Vagina (tissue), 2 donors: ENCODE measurements around the gene FGF4. TPM values are rescaled to one million over a fixed set of nuclear protein-coding genes. Genes with fewer than 3 reads are reported as not detected.

Experiments used
- DNase-seq, 2 donors: peaks; one replicate each; pipeline ENCODE4 v3.0.0-alpha.2; 2017; ENCODE audit errors: extremely low spot score in 2 of 2
- H3K27ac ChIP-seq: fragments of 200-600 bp; sonication (generic); one replicate; pipeline ENCODE4 v1.5.1; 2019
- H3K27me3 ChIP-seq: fragments of 200-600 bp; sonication (generic); one replicate; pipeline ENCODE4 v1.5.1; 2019
- H3K36me3 ChIP-seq, 2 donors: fragments of 200-600 bp; sonication (generic); one replicate each; pipeline ENCODE4 v1.5.1; 2017 to 2019
- H3K4me1 ChIP-seq: fragments of 200-600 bp; sonication (generic); one replicate; pipeline ENCODE4 v1.5.1; 2019
- H3K4me3 ChIP-seq, 2 donors: fragments of 200-600 bp; sonication (generic); 1 replicate in 1 of 2; 2 replicates in 1 of 2; pipeline ENCODE4 v1.5.1; 2016 to 2019
- H3K9me3 ChIP-seq: fragments of 200-600 bp; sonication (generic); one replicate; pipeline ENCODE4 v1.5.1; 2019
- CTCF ChIP-seq, 3 experiments: fragments of 450-650 bp in 2 of 3; fragments of 200-600 bp in 1 of 3; sonication (generic) in 1 of 3; IDR thresholded peaks; one replicate each; pipeline ENCODE4 v1.5.1; 2017 to 2019; ENCODE audit warnings: antibody characterized with exemption in 3 of 3, mild to moderate bottlenecking in 2 of 3, moderate library complexity in 2 of 3
- POLR2A ChIP-seq, 2 donors: fragments of 450-650 bp; IDR thresholded peaks; one replicate each; pipeline ENCODE4 v1.6.1; 2017; ENCODE audit warnings: antibody characterized with exemption in 2 of 2, mild to moderate bottlenecking in 2 of 2, moderate library complexity in 2 of 2
- POLR2AphosphoS5 ChIP-seq, 2 donors: sonication (generic); formaldehyde crosslinking; IDR thresholded peaks; one replicate each; pipeline ENCODE4 v1.9.0; 2017; ENCODE audit warnings: antibody characterized with exemption in 2 of 2, mild to moderate bottlenecking in 2 of 2, low read depth in 1 of 2; ENCODE audit not compliant: insufficient read depth in 1 of 2
- intact Hi-C: fragments of 100-400 bp; cut with DNase I; formaldehyde crosslinking; loops from one replicate; pipeline ENCODE4 v1.15.1; 2023
- total RNA-seq: library from RNA; depleted of rRNA; stranded (reverse); fragments of >200 nt; gene quantifications from one replicate; pipeline ENCODE4 v1.2.3, GENCODE V29; 2016

FGF4 gene
- total RNA-seq, 1 donor from 2014 or later = not detected

DNA sequence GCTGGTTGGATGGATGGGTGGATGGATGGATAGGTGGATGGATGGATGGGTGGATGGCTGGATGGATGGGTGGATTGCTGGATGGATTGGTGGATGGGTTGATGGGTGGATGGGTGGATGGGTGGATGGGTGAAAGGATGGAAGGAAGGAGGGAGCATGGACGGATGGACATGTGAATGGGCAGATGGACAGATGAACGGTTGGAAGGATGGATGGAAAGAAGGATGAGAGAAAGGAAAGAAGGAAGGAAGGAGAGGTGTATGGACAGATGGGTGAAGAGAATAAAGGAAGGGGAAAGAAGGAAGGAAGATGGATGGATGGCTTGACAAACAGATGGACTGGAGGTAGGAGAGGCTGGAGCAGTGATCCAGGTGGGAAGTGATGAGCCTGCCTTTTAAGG, 38.7 kb upstream of the FGF4 start:
- DNase-seq = no peak
- Histone ChIP-seq H3K27ac (no peak overlapping the region), H3K27me3 (no peaks in the 10 kb centered on the region), H3K36me3 (no peaks in the 10 kb centered on the region), H3K4me1 (peaks cover 6% of the 10 kb centered on the region), H3K9me3 (no peaks in the 10 kb centered on the region), H3K4me3 (no peak overlapping the region)
- intact Hi-C loops = no loop called here
- TF ChIP-seq POLR2AphosphoS5 (IDR thresholded peaks at IDR 0.05; ENCODE audit: insufficient read depth in 1 of 2, low read depth in 1 of 2) = no peak
- TF ChIP-seq CTCF (IDR thresholded peaks at IDR 0.05) = no peak
- TF ChIP-seq POLR2A (IDR thresholded peaks at IDR 0.05) = no peak

- intact Hi-C loops = no loop called here
- Histone ChIP-seq H3K27ac (no peak overlapping the region), H3K4me3 (no peak overlapping the region), H3K9me3 (no peaks in the 10 kb centered on the region), H3K27me3 (no peaks in the 10 kb centered on the region), H3K36me3 (no peaks in the 10 kb centered on the region), H3K4me1 (peaks cover 6% of the 10 kb centered on the region)
- no peak for DNase-seq
- TF ChIP-seq POLR2A (IDR thresholded peaks at IDR 0.05) = no peak
- no peak for TF ChIP-seq CTCF (IDR thresholded peaks at IDR 0.05)
- no peak for TF ChIP-seq POLR2AphosphoS5 (IDR thresholded peaks at IDR 0.05; ENCODE audit: insufficient read depth in 1 of 2, low read depth in 1 of 2)
These were observed 37.8 kb upstream of the FGF4 start for GRCh38 chr11:69812946-69813345.

DNA sequence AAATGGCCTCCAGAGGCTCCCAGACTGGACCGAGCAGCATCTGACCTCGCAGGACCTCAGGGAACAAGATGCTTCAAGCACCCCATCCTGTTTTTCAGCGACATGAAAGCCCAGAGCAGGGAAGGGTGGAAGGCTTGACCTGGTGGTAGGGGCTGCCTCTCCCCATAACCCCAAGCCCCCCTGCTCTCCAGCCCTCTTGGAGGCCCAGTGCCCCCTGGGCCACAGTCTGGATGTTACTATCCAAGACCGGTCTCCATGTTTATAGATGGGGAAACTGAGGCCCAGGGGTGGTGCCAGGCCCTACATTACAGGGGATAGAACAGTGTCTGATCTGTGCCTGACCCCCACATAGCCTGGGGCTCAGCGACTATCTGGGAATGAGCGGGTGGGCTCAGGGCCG, 37.1 kb upstream of the FGF4 start:
- TF ChIP-seq CTCF (IDR thresholded peaks at IDR 0.05) (no peak), POLR2AphosphoS5 (IDR thresholded peaks at IDR 0.05; ENCODE audit: insufficient read depth in 1 of 2, low read depth in 1 of 2) (no peak), POLR2A (IDR thresholded peaks at IDR 0.05) (no peak)
- H3K36me3 ChIP-seq = no peaks in the 10 kb centered on the region
- intact Hi-C loops = no loop called here
- no peak overlapping the region for H3K27ac ChIP-seq
- H3K4me1 ChIP-seq = peaks cover 2% of the 10 kb centered on the region
- H3K9me3 ChIP-seq = no peaks in the 10 kb centered on the region
- no peaks in the 10 kb centered on the region for H3K27me3 ChIP-seq
- DNase-seq = no peak
- no peak overlapping the region for H3K4me3 ChIP-seq

DNA sequence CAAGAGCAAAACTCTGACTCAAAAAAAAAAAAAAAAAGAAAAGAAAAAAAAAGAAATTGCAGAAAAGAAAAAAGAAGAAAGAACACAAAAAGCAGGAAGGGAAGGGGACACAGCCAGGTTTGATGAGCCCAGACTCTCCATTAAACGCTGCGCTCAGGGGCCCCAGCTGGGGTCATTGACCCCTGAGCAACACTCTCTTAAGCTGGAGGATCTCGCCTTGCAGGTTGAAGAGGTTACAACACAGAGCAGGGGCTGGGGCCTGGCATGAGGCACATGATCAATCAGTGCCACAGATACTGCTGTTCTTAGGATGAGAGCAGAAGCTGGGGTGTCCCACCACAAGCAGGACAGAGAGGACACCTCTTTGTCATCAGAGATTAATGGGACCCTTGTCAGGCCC, 36.3 kb upstream of the FGF4 start:
- Histone ChIP-seq H3K27me3 (no peaks in the 10 kb centered on the region), H3K9me3 (no peaks in the 10 kb centered on the region), H3K36me3 (no peaks in the 10 kb centered on the region), H3K4me1 (no peaks in the 10 kb centered on the region), H3K27ac (no peak overlapping the region), H3K4me3 (no peak overlapping the region)
- no peak for DNase-seq
- no peak for TF ChIP-seq POLR2AphosphoS5 (IDR thresholded peaks at IDR 0.05; ENCODE audit: insufficient read depth in 1 of 2, low read depth in 1 of 2)
- TF ChIP-seq POLR2A (IDR thresholded peaks at IDR 0.05) = no peak
- TF ChIP-seq CTCF (IDR thresholded peaks at IDR 0.05) = no peak
- intact Hi-C loops = no loop called here

DNA sequence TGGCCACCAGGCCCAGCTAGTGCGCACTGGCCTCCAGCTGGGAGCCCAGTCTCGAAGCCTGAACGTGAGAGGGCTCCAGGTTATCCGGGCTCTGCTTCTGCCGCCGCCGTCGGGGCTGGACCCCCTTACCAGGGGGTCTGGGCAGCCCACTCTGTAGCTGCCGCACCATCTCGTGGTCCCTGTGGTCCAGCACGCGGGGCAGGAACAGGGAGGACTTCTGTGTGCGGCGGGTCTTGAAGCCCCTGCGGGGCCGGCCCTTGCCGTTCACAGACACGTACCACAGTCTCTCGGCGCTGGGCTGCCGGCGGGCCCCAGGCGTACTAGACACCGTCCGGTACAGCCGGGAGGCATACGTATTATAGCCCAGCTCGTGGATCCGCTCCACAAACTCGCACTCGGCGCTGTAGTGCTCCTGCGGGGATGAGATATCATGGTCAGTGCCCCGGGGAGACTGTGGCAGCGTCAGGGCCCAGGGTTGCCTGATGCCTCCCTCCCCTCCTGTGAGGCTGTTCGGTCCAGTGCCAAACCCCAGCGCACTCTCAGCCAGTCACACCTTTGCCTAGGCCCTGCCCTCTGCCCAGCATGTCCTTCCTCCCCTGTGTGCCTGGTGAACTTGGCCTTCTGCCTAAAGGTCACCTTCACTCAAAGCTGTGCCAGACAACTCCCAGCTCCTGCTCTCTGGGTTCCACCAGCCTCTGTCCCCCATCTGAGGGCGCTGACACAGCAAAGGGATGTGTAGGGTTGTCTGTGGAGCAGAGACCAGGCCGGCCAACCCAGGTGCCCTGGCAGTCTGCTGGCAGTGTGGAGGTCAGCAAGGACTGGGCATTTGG, 35.4 kb upstream of the FGF4 start:
- Histone ChIP-seq H3K27ac (no peak overlapping the region), H3K36me3 (no peaks in the 10 kb centered on the region), H3K27me3 (no peaks in the 10 kb centered on the region), H3K4me1 (no peaks in the 10 kb centered on the region), H3K9me3 (no peaks in the 10 kb centered on the region), H3K4me3 (no peak overlapping the region)
- TF ChIP-seq POLR2AphosphoS5 (IDR thresholded peaks at IDR 0.05; ENCODE audit: insufficient read depth in 1 of 2, low read depth in 1 of 2) = no peak
- no peak for TF ChIP-seq POLR2A (IDR thresholded peaks at IDR 0.05)
- TF ChIP-seq CTCF (IDR thresholded peaks at IDR 0.05) = no peak
- intact Hi-C loops = no loop called here
- DNase-seq = no peak
